IPS-NIHi7 (cell line): ENCODE data around the gene ZFPM1.
"Not testable (repeated sequence)": the region's sequence is repeated elsewhere in the genome, so short reads cannot be mapped to it uniquely, and the experiment has no call there.

Experiments
- DNase-seq: peaks from one replicate; pipeline ENCODE4 v3.0.0; 2012; ENCODE audit warnings: mixed read lengths; ENCODE audit errors: extremely low spot score

The ZFPM1 gene

GRCh38 chr16:88453217-88453531, at the start of gene ZFPM1:
TSS of gene ZFPM1 (plus strand) at chr16:88453280. CDS start at chr16:88453639, 359 bp downstream.
- no peak for DNase-seq

GRCh38 chr16:88403794-88404581, 49.1 kb upstream of the ZFPM1 start:
- no peak for DNase-seq

GRCh38 chr16:88404769-88405168, 48.3 kb upstream of the ZFPM1 start:
- DNase-seq, result no peak

GRCh38 chr16:88405216-88406060, 47.6 kb upstream of the ZFPM1 start:
- DNase-seq, result no peak

- DNase-seq, result peak; percentile 71
Observed at GRCh38 chr16:88406096-88407041, 46.7 kb upstream of the ZFPM1 start.

- DNase-seq, result no peak
Observed at GRCh38 chr16:88407042-88407420, 46.0 kb upstream of the ZFPM1 start.

- no peak for DNase-seq
Observed at GRCh38 chr16:88407807-88408206, 45.3 kb upstream of the ZFPM1 start.

GRCh38 chr16:88408561-88409142, 44.4 kb upstream of the ZFPM1 start:
- DNase-seq, result no peak

- no peak for DNase-seq
Observed at GRCh38 chr16:88409296-88410065, 43.6 kb upstream of the ZFPM1 start.

GRCh38 chr16:88410297-88410968, 42.6 kb upstream of the ZFPM1 start:
- not testable (repeated sequence) for DNase-seq

- no peak for DNase-seq
Observed at GRCh38 chr16:88411951-88412576, 41.0 kb upstream of the ZFPM1 start.

GRCh38 chr16:88412766-88413165, 40.3 kb upstream of the ZFPM1 start:
- no peak for DNase-seq

GRCh38 chr16:88413231-88413630, 39.8 kb upstream of the ZFPM1 start:
- DNase-seq, result no peak

- no peak for DNase-seq
Observed at GRCh38 chr16:88413631-88414030, 39.4 kb upstream of the ZFPM1 start.

GRCh38 chr16:88414521-88415380, 38.3 kb upstream of the ZFPM1 start:
- DNase-seq, result no peak

GRCh38 chr16:88415381-88415705, 37.7 kb upstream of the ZFPM1 start:
- DNase-seq, result no peak

- no peak for DNase-seq
Observed at GRCh38 chr16:88415713-88416323, 37.3 kb upstream of the ZFPM1 start.

- no peak for DNase-seq
Observed at GRCh38 chr16:88416686-88417085, 36.4 kb upstream of the ZFPM1 start.
